HPDE6-E6E7 (cell line): ENCODE results near the gene IL34.

ENCODE experiments used
- DNase-seq: peaks from one replicate; pipeline ENCODE4 v3.0.0; 2011; ENCODE audit warnings: missing footprints; ENCODE audit errors: extremely low spot score

The IL34 gene

GRCh38 chr16:70701036-70701435, 54.7 kb downstream of the IL34 start:
- DNase-seq = no peak

- DNase-seq = no peak
These were observed 55.2 kb downstream of the IL34 start for GRCh38 chr16:70701596-70701995.

GRCh38 chr16:70701998-70702397, 55.6 kb downstream of the IL34 start:
- peak; percentile 69 for DNase-seq

GRCh38 chr16:70702624-70703023, 56.3 kb downstream of the IL34 start:
- no peak for DNase-seq

GRCh38 chr16:70703041-70703834, 56.9 kb downstream of the IL34 start:
- no peak for DNase-seq

GRCh38 chr16:70703835-70704381, 57.5 kb downstream of the IL34 start:
- DNase-seq = no peak

GRCh38 chr16:70704586-70704985, 58.2 kb downstream of the IL34 start:
- no peak for DNase-seq

- no peak for DNase-seq
These were observed 58.7 kb downstream of the IL34 start for GRCh38 chr16:70705056-70705455.

- DNase-seq = peak; percentile 81
These were observed 60.6 kb downstream of the IL34 start for GRCh38 chr16:70706948-70707465.

GRCh38 chr16:70708366-70709246, 62.2 kb downstream of the IL34 start:
- no peak for DNase-seq

- DNase-seq = no peak
These were observed 63.1 kb downstream of the IL34 start for GRCh38 chr16:70709457-70709856.

GRCh38 chr16:70709942-70710341, 63.6 kb downstream of the IL34 start:
- no peak for DNase-seq
